ENCODE measurements around the gene JAK2. TPM values are rescaled to one million over a fixed set of nuclear protein-coding genes. Genes with fewer than 3 reads are reported as not detected.
"Not testable (repeated sequence)": the region's sequence is repeated elsewhere in the genome, so short reads cannot be mapped to it uniquely, and the experiment has no call there.

Gene JAK2
- total RNA-seq, 4 donors from 2014 or later = 11.1 to 18.9 (median 11.9) TPM

- no peaks in the 10 kb centered on the region for H3K36me3 ChIP-seq
- peaks cover 32 to 79% (median 32%) of the 10 kb centered on the region in 3 donors for H3K4me1 ChIP-seq
- peak overlapping the region in 2 of 4 donors; percentile 27 to 44 for H3K27ac ChIP-seq
- TF ChIP-seq CTCF (IDR thresholded peaks at IDR 0.05) (no peak), POLR2A (IDR thresholded peaks at IDR 0.05) (no peak)
- no peaks in the 10 kb centered on the region for H3K27me3 ChIP-seq
- intact Hi-C loops (cut with DNase I) = loop anchor here (10.0 kb wide), 1 partner anchor 46 kb away; the partner anchor contains the start of gene JAK2
- no peak overlapping the region for H3K4me3 ChIP-seq
- no peaks in the 10 kb centered on the region for H3K9me3 ChIP-seq
- WGBS, 2 donors = 21 to 43% methylated on average over 1 of the region's 1 CpG
- DNase-seq = no peak
Measured at GRCh38 chr9:4939118-4939561, 45.9 kb upstream of the JAK2 start.

- Histone ChIP-seq H3K27ac (peak overlapping the region in 2 of 4 donors; percentile 27 to 56), H3K4me1 (peaks cover 14 to 58% (median 16%) of the 10 kb centered on the region in 3 donors)
- H3K4me3 ChIP-seq; H3K9me3 ChIP-seq; intact Hi-C loops (cut with DNase I); H3K27me3 ChIP-seq; DNase-seq; H3K36me3 ChIP-seq: not testable (repeated sequence)
- 78% methylated on average over 7 of the region's 7 CpGs for WGBS, 2 donors
Measured at GRCh38 chr9:4942042-4942691, 42.9 kb upstream of the JAK2 start.

- Histone ChIP-seq H3K4me3 (no peak overlapping the region), H3K27me3 (no peaks in the 10 kb centered on the region), H3K36me3 (no peaks in the 10 kb centered on the region), H3K9me3 (no peaks in the 10 kb centered on the region), H3K4me1 (peaks cover 10 to 47% (median 12%) of the 10 kb centered on the region in 3 donors), H3K27ac (peak overlapping the region in 2 of 4 donors; percentile 67 to 74)
- WGBS, 2 donors = 80 to 86% methylated on average over 4 of the region's 4 CpGs
- no peak for TF ChIP-seq POLR2A (IDR thresholded peaks at IDR 0.05)
- TF ChIP-seq CTCF (IDR thresholded peaks at IDR 0.05) = no peak
- DNase-seq = no peak
- intact Hi-C loops (cut with DNase I) = no loop called here
Measured at GRCh38 chr9:4943346-4943745, 41.7 kb upstream of the JAK2 start.

- H3K4me3 ChIP-seq; H3K27me3 ChIP-seq; intact Hi-C loops (cut with DNase I); H3K36me3 ChIP-seq; H3K9me3 ChIP-seq; DNase-seq: not testable (repeated sequence)
- 73 to 79% methylated on average over 7 of the region's 7 CpGs for whole genome bisulfite sequencing, 2 donors
- Histone ChIP-seq H3K27ac (peak overlapping the region; percentile 2 to 74 (median 66)), H3K4me1 (peaks cover 0 to 34% (median 12%) of the 10 kb centered on the region in 3 donors)
Measured at GRCh38 chr9:4944431-4945211, 40.5 kb upstream of the JAK2 start.

GRCh38 chr9:4946937-4947336, 38.1 kb upstream of the JAK2 start:
- TF ChIP-seq CTCF (IDR thresholded peaks at IDR 0.05) (no peak), POLR2A (IDR thresholded peaks at IDR 0.05) (no peak)
- Histone ChIP-seq H3K4me1 (peaks cover 0 to 32% (median 12%) of the 10 kb centered on the region in 3 donors), H3K4me3 (no peak overlapping the region), H3K27ac (no peak overlapping the region), H3K9me3 (no peaks in the 10 kb centered on the region), H3K27me3 (no peaks in the 10 kb centered on the region), H3K36me3 (no peaks in the 10 kb centered on the region)
- no peak for DNase-seq
- intact Hi-C loops (cut with DNase I) = no loop called here
- WGBS, 2 donors = 67 to 71% methylated on average over 1 of the region's 1 CpG

GRCh38 chr9:4955836-4956235, 29.2 kb upstream of the JAK2 start:
- no peak for TF ChIP-seq CTCF (IDR thresholded peaks at IDR 0.05)
- TF ChIP-seq POLR2A (IDR thresholded peaks at IDR 0.05) = no peak
- no peak overlapping the region for H3K4me3 ChIP-seq
- no peaks in the 10 kb centered on the region for H3K36me3 ChIP-seq
- H3K9me3 ChIP-seq = no peaks in the 10 kb centered on the region
- H3K27me3 ChIP-seq = no peaks in the 10 kb centered on the region
- no peak for DNase-seq
- intact Hi-C loops (cut with DNase I) = no loop called here
- 29 to 56% methylated on average over 2 of the region's 2 CpGs for WGBS, 2 donors
- H3K27ac ChIP-seq = no peak overlapping the region
- no peaks in the 10 kb centered on the region for H3K4me1 ChIP-seq

All from esophagus squamous epithelium (tissue), 5 donors.